GM21360 (cell line): ENCODE results near the gene ADGRV1.
"Not testable (repeated sequence)": the region's sequence is repeated elsewhere in the genome, so short reads cannot be mapped to it uniquely, and the experiment has no call there.

Experiments
- ATAC-seq: cut with Tn5 transposase; IDR thresholded peaks from one replicate; pipeline ENCODE4 v1.9.1; 2021; ENCODE audit warnings: mild to moderate bottlenecking, moderate library complexity; ENCODE audit not compliant: unreplicated experiment

Gene ADGRV1

GRCh38 chr5:90549223-90549622, 9.4 kb upstream of the ADGRV1 start:
- ATAC-seq = no peak

- no peak for ATAC-seq
These were observed 8.8 kb upstream of the ADGRV1 start for GRCh38 chr5:90549729-90550275.

- ATAC-seq = no peak
These were observed 7.6 kb upstream of the ADGRV1 start for GRCh38 chr5:90550963-90551362.

GRCh38 chr5:90551376-90551775, 7.2 kb upstream of the ADGRV1 start:
- ATAC-seq = no peak

GRCh38 chr5:90553711-90554110, 4.9 kb upstream of the ADGRV1 start:
- ATAC-seq = no peak

GRCh38 chr5:90554358-90555006, 4.1 kb upstream of the ADGRV1 start:
- ATAC-seq = no peak

GRCh38 chr5:90555666-90556065, 2.9 kb upstream of the ADGRV1 start:
- no peak for ATAC-seq

- ATAC-seq = no peak
These were observed 1.2 kb upstream of the ADGRV1 start for GRCh38 chr5:90557391-90557790.

GRCh38 chr5:90557871-90558270, 726 bp upstream of the ADGRV1 start:
- no peak for ATAC-seq

GRCh38 chr5:90560771-90561170, 2.2 kb downstream of the ADGRV1 start:
- no peak for ATAC-seq

GRCh38 chr5:90561766-90562165, 3.2 kb downstream of the ADGRV1 start:
- no peak for ATAC-seq

GRCh38 chr5:90562341-90562740, 3.7 kb downstream of the ADGRV1 start:
- no peak for ATAC-seq

GRCh38 chr5:90563108-90563507, 4.5 kb downstream of the ADGRV1 start:
- ATAC-seq = no peak

GRCh38 chr5:90565491-90565890, 6.9 kb downstream of the ADGRV1 start:
- ATAC-seq = no peak

- no peak for ATAC-seq
These were observed 10.5 kb downstream of the ADGRV1 start for GRCh38 chr5:90569084-90569483.

GRCh38 chr5:90570034-90570433, 11.4 kb downstream of the ADGRV1 start:
- no peak for ATAC-seq

- no peak for ATAC-seq
These were observed 12.7 kb downstream of the ADGRV1 start for GRCh38 chr5:90571147-90571773.

GRCh38 chr5:90575712-90576111, 17.1 kb downstream of the ADGRV1 start:
- no peak for ATAC-seq

- not testable (repeated sequence) for ATAC-seq
These were observed 18.0 kb downstream of the ADGRV1 start for GRCh38 chr5:90576566-90576965.

- ATAC-seq = not testable (repeated sequence)
These were observed 21.3 kb downstream of the ADGRV1 start for GRCh38 chr5:90579905-90580304.

- no peak for ATAC-seq
These were observed 23.4 kb downstream of the ADGRV1 start for GRCh38 chr5:90581956-90582355.

- ATAC-seq = no peak
These were observed 26.9 kb downstream of the ADGRV1 start for GRCh38 chr5:90585337-90585986.
